MM.1S (cell line): Measurements from ENCODE around the gene PERCC1.
A peak's percentile ranks its signal among the peaks of the same experiment; 100 is the strongest.

ENCODE experiments used
- DNase-seq: peaks from one replicate; pipeline ENCODE4 v3.0.0-alpha.2; 2015
- H2AFZ ChIP-seq: fragments of 300-600 bp; sonication (generic); 2 replicates; pipeline ENCODE4 v1.6.0; 2016; ENCODE audit warnings: antibody characterized with exemption, low read length
- H3F3A ChIP-seq: fragments of 300-600 bp; sonication (generic); 2 replicates; pipeline ENCODE4 v1.6.1; 2016; ENCODE audit warnings: mild to moderate bottlenecking, antibody characterized with exemption, low read length, moderate library complexity, mixed read lengths; ENCODE audit not compliant: insufficient read depth
- H3K27ac ChIP-seq: fragments of 300-600 bp; sonication (generic); 2 replicates; pipeline ENCODE4 v1.5.1; 2016; ENCODE audit warnings: mild to moderate bottlenecking, low read length
- H3K27me3 ChIP-seq: fragments of 300-600 bp; sonication (generic); replicated peaks from 2 replicates; pipeline ENCODE4 v1.6.0; 2016; ENCODE audit warnings: low read length; ENCODE audit not compliant: insufficient read depth
- H3K36me3 ChIP-seq: fragments of 300-600 bp; sonication (generic); replicated peaks from 2 replicates; pipeline ENCODE4 v1.6.1; 2016; ENCODE audit warnings: mild to moderate bottlenecking, low read length, mixed read lengths; ENCODE audit not compliant: insufficient read depth
- H3K4me1 ChIP-seq: fragments of 300-600 bp; sonication (generic); 2 replicates; pipeline ENCODE4 v1.6.1; 2016; ENCODE audit warnings: low read length, mixed read lengths
- H3K4me2 ChIP-seq: fragments of 300-600 bp; sonication (generic); 2 replicates; pipeline ENCODE4 v1.6.0; 2016; ENCODE audit warnings: low read depth, low read length
- H3K4me3 ChIP-seq: fragments of 300-600 bp; sonication (generic); 2 replicates; pipeline ENCODE4 v1.5.1; 2016; ENCODE audit warnings: low read length, mixed read lengths
- H3K79me2 ChIP-seq: fragments of 300-600 bp; sonication (generic); 2 replicates; pipeline ENCODE4 v1.6.1; 2016; ENCODE audit warnings: mixed run types, low read length, mixed read lengths
- H3K9ac ChIP-seq: fragments of 300-600 bp; sonication (generic); 2 replicates; pipeline ENCODE4 v1.6.1; 2016; ENCODE audit warnings: low read length, mixed read lengths
- H3K9me2 ChIP-seq: fragments of 300-600 bp; sonication (generic); replicated peaks from 2 replicates; pipeline ENCODE4 v1.6.1; 2016; ENCODE audit warnings: mild to moderate bottlenecking, low read length, mixed read lengths; ENCODE audit not compliant: insufficient read depth
- H3K9me3 ChIP-seq: fragments of 300-600 bp; sonication (generic); replicated peaks from 2 replicates; pipeline ENCODE4 v1.6.1; 2016; ENCODE audit warnings: mild to moderate bottlenecking, low read length, mixed read lengths; ENCODE audit not compliant: insufficient read depth
- H4K20me1 ChIP-seq: fragments of 300-600 bp; sonication (generic); 2 replicates; pipeline ENCODE4 v1.6.1; 2016; ENCODE audit warnings: mild to moderate bottlenecking, low read length, moderate library complexity, mixed read lengths; ENCODE audit not compliant: insufficient read depth
- CTCF ChIP-seq: fragments of 300-600 bp; sonication (generic); IDR thresholded peaks from 2 replicates; pipeline ENCODE4 v1.5.1; 2016; ENCODE audit warnings: antibody characterized with exemption, low read length, mixed read lengths
- EZH2 ChIP-seq: fragments of 300-600 bp; sonication (generic); optimal IDR thresholded peaks from 2 replicates; pipeline ENCODE3; 2017; ENCODE audit warnings: low read depth, mild to moderate bottlenecking, antibody characterized with exemption, low read length, mixed read lengths
- EZH2phosphoT487 ChIP-seq: fragments of 300-600 bp; sonication (generic); IDR thresholded peaks from 2 replicates; pipeline ENCODE4 v1.6.1; 2018; ENCODE audit warnings: antibody characterized with exemption, low read length

The PERCC1 gene

GRCh38 chr16:1474082-1474795, 43.4 kb downstream of the PERCC1 start:
- Histone ChIP-seq H2AFZ (no peak overlapping the region), H3K27ac (no peak overlapping the region), H3K4me3 (peak overlapping the region; percentile 71), H3K4me2 (peak overlapping the region; percentile 66), H3K9me2 (no peaks in the 10 kb centered on the region), H3K9ac (peak overlapping the region; percentile 87; the same call in 1 of the 2 replicates), H3K27me3 (no peaks in the 10 kb centered on the region), H3K9me3 (no peaks in the 10 kb centered on the region), H3F3A (no peaks in the 10 kb centered on the region), H3K4me1 (no peaks in the 10 kb centered on the region), H3K36me3 (no peaks in the 10 kb centered on the region), H4K20me1 (no peaks in the 10 kb centered on the region), H3K79me2 (peaks cover 42% of the 10 kb centered on the region)
- DNase-seq, result no peak
- TF ChIP-seq CTCF, result no peak
- TF ChIP-seq EZH2, result no peak
- no peak for TF ChIP-seq EZH2phosphoT487

GRCh38 chr16:1474796-1475551, 44.1 kb downstream of the PERCC1 start, which contains the start of gene CLCN7:
Gene CLCN7, minus strand, starts transcription at chr16:1475028. Its CDS starts 54 bp downstream, at chr16:1474974.
- Histone ChIP-seq H3K4me3 (peak within 1 kb of the TSS; percentile 71), H2AFZ (peak within 1 kb of the TSS; percentile 71), H3K4me2 (peak within 1 kb of the TSS; percentile 91), H3K27ac (peak within 1 kb of the TSS; percentile 16; the same call in 1 of the 2 replicates), H4K20me1 (no peaks in the 10 kb centered on the region), H3K9me2 (no peaks in the 10 kb centered on the region), H3K9me3 (no peaks in the 10 kb centered on the region), H3K79me2 (peaks cover 36% of the 10 kb centered on the region), H3K4me1 (no peaks in the 10 kb centered on the region), H3F3A (no peaks in the 10 kb centered on the region), H3K9ac (peak within 1 kb of the TSS; percentile 87), H3K27me3 (no peaks in the 10 kb centered on the region), H3K36me3 (no peaks in the 10 kb centered on the region)
- TF ChIP-seq EZH2phosphoT487 (no peak), EZH2 (no peak), CTCF (no peak)
- peak; percentile 86 for DNase-seq

- TF ChIP-seq EZH2phosphoT487, result no peak
- no peak for TF ChIP-seq EZH2
- no peak for TF ChIP-seq CTCF
Observed at GRCh38 chr16:1475552-1476114, 44.8 kb downstream of the PERCC1 start.

More at GRCh38 chr16:1475552-1476114, 44.8 kb downstream of the PERCC1 start:
- Histone ChIP-seq H3K4me1 (no peaks in the 10 kb centered on the region), H3K4me3 (peak overlapping the region; percentile 71), H3K79me2 (peaks cover 30% of the 10 kb centered on the region), H3K36me3 (no peaks in the 10 kb centered on the region), H3K4me2 (peak overlapping the region; percentile 91), H3K9ac (peak overlapping the region; percentile 87), H2AFZ (peak overlapping the region; percentile 71), H4K20me1 (no peaks in the 10 kb centered on the region), H3K9me2 (no peaks in the 10 kb centered on the region), H3K27ac (peak overlapping the region; percentile 16; the same call in 1 of the 2 replicates), H3K9me3 (no peaks in the 10 kb centered on the region), H3F3A (no peaks in the 10 kb centered on the region), H3K27me3 (peaks cover 3% of the 10 kb centered on the region; the same call in 1 of the 2 replicates)
- DNase-seq, result no peak
